Limb (tissue), 2 donors: ENCODE results near the gene PICK1.
"Not testable (repeated sequence)": the region's sequence is repeated elsewhere in the genome, so short reads cannot be mapped to it uniquely, and the experiment has no call there.

Experiments
- DNase-seq, 2 donors: peaks; one replicate each; pipeline ENCODE4 v3.0.0-alpha.2; 2016; ENCODE audit errors: extremely low spot score in 2 of 2

PICK1 gene

DNA sequence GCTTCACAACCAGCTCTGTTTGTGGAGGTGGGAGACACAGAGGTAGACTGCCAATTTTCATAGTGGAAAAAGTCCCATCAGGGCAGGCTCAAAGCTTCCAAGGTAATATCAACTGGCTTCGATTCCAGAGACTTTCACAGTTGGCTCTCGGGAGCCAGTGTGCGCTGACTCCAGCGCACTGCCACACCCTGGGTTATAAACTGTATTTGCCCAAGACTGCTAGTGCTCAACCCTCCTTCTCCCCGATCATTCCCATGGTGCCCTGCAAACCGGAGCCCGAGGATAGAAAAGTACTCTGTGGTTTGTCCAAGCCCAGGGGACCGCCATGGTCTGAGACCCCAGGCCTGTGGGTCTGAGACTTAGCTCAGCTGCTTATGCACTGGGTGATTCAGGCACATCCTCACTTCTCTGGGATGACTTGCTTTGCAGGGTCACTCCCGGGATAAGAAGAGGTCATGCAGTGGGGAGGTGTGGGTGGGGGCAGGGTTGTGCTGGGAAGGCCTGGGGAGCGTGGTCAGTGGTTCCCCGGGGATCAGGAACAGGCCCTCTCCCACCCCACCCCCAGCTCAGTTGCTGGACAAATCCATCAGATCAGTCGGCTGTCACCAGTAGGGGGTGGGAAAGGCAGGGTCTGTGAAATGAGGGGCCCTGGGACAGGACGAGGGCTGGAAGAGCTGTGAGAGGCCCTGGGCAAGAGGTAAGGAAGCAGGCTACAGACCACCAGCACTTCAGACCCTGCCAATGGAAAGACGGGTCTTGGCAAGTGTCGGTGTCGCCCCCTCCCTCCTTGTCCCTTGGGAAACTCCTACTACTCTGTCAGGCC is 26.7 kb upstream of the PICK1 start:
- no peak for DNase-seq

DNA sequence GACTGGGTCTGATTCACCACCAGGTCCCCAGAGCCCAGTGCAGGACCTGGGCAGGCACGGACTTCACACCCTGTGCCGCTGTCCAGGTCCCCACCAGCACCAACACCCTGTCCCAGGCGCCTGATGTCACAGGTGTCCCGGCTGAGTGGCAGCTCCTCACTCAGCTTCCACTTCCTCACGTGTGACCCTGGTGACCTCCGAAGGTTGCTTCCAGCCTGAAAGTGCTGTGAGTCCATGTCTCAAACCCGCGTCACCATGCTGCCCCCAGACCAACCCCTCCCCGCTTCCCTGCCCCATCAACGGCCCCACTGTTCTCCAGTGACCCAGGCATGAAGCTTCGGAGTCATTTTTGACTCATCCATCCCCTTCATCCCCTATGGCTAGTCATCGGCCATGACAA is 25.7 kb upstream of the PICK1 start:
- no peak for DNase-seq

- DNase-seq: no peak
Measured at GRCh38 chr22:38032681-38033521, 24.3 kb upstream of the PICK1 start.

DNA sequence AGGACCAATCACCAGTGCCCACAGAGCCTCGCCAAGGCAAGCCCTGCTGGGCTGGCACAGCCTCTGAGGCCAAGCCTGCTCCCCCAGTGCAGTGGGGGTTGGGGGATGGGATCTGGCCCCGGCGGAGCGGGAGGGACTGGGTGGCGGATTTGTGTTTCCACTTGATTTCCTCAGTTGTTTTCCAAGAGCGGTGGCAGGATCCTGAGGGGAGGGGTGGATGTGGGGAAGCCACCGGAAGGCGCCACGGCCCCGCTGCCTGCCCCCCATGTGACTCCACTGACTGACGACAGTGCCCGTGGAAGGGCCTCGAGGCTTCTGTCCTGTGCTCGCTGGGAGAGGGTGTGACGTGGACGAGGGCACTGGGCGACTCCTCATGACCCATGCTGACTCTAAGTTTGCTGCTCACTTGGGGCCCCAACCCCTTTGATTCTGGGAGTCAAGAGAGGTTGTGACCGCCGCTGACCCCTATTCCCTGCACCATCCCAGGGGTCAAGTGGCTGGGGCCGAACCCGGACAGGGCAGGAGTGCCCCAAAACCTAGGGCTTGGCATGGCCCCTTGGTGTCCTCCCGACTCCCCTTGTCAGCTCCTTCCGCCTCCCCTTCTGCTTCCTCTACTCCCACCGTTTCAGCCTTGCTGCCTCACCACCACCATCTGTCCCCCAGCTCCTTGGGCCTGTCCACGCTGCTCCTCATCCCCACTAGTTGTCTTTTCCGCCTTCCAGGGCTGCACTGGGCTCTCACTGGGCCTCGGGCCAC is 23.5 kb upstream of the PICK1 start:
- DNase-seq: no peak

DNA sequence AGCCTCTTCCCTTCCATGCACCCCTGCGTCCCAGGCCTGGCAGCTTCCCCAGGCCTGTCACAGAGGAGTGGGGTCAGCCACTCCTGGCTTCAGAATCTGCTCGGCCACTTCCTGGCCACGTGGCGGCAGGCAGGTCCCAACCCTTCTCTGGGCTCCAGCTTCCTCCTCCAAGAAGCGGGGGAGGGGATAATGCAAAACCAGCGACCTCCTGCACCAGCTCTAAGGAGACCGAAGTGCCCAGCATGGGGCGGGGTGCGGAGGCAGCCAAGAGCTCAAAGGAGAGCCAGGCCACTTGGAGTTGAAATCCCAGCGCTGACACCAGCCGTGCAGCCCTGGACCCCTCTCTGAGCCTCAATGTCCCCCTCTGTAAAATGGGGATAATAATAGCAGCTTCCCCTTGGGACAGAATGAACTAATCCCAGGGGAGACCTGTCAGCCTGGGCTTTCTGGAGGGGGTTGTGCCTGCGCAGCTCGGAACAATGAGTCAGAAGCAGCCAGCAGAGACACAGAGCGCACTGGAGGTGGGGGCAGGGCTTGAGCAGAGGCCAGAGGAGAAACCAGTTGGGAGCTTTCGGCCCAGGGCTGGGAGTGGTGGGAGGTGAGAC is 22.8 kb upstream of the PICK1 start:
- peak in 1 of 2 donors; percentile 53 for DNase-seq

- no peak for DNase-seq
Measured at GRCh38 chr22:38034884-38035529, 22.2 kb upstream of the PICK1 start.

DNA sequence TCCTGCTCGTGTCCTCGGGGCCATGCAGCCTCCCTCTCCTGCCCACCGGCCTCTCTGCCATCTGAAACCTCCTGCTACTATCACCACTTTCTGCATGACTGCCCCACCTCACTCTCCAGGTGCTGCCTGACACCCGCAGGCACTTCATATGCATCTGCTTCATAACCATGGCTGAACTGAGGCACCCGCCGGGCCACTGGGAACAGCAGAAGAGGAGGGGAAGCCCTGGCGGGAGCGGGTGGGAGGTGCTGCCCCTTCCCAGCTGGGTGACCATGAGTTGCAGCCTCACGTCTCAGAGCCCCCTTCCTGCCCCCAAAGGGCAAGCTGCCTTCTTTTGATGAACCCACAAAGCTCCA is 21.7 kb upstream of the PICK1 start:
- no peak for DNase-seq

- DNase-seq: no peak
Measured at GRCh38 chr22:38036392-38037062, 20.7 kb upstream of the PICK1 start.

GRCh38 chr22:38037367-38038150 is 19.6 kb upstream of the PICK1 start:
- DNase-seq: not testable (repeated sequence)

DNA sequence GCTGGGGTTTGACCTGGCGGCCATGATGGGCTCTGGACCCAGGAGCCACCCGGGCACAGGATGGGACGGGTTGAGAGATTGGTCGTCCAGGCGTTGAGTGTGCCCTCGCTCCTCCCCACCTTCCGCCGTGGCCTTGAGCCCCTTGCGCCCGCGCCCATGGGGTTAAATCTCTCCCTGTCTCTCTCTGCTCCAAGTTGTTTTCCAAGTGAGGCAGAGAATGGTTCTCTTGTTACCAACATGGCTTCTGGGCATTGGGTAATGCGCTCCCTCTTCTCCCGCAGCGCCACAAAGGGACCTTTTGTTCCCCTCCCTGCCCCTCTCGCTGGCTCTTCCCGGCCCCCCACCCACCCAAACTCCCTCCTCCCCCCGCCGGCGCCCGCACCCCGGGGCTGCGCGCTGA is 18.8 kb upstream of the PICK1 start:
- DNase-seq: no peak

GRCh38 chr22:38038890-38039812 is 18.1 kb upstream of the PICK1 start:
- DNase-seq: no peak

DNA sequence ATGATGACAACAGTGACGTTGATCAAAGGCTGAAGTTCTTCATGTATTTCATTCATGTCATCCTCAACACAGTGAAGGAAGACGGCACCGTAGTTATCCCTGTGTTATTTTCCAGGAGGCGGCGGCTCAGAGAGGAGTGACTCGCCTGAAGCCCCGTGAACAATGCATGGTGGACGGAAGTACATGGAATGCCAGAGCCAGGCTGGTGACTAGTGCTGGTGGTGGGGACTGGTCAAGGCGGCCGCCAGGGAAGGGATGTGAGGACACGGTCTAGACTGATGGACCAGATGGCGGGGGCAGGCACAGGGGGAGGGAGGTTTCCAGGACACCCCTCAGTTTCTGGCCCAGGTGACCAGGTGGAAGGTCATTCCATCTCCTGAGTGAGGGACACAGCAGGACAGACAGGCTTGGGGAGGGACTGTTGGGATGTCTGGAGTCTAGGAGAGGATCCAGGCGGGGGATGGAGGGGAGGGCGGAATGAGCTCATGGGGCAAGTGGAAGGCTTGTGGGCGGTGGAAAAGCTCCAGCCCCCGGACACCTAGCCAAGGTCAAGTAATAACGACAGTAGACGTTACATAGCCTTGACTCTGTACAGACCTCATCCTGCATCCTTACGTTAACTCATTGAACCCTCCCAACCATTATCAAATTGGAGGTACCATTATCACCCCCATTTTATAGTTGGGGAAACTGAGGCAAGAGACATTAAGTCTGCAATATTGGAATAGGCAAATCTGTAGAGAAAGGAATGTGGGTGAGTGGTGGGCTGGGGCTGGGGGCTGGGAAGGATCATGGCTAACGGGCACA is 16.0 kb upstream of the PICK1 start:
- no peak for DNase-seq

DNA sequence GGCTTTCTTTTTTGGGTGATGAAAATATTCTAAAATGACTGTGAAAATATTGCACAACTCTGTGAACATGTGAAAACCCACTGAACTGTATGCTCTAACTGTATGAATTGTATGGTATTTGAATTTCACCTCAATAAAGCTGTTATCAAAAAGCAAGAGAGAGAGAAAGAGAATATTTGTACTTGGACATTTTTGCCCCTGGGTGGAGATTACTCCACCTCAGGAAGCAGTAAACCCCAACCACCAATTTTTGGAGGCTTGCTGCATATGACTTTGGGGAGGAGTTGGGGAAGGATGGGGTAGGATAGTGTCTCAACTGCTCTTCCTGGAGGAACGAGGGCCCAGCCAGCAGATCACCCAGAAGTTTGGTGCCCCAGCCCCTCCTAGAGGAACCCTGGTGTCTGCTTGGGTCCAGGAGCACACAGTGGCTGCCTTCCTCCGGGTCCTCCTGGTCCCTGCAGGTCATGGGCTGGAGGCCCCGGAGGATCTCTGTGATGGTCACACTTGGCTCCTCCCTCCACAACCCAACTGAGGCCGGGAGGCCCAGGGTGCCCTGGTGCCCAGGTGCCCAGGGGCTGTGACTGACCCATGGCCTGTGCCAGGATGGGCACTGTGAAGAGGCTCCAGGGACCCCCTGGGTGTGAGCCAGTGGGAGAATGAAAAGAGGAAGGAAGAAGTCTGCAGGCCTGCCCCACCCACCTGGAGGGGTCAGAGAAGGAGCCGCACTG is 15.3 kb upstream of the PICK1 start:
- no peak for DNase-seq

DNA sequence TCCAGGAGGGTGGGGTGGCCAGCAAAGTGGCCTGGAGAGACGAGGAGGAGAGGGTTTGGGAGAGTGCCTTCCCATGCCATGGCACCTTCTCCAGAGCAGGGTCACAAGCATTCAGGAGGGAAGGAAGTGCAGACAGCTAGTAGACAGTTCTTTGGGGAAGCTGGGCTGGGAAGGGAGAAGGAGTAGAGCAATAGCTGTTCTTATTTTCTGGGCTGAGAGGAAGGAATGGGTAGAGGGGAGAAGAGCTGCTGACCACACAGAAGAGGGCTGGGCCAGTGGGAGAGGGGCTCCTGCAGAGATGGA is 14.8 kb upstream of the PICK1 start:
- DNase-seq: no peak

DNA sequence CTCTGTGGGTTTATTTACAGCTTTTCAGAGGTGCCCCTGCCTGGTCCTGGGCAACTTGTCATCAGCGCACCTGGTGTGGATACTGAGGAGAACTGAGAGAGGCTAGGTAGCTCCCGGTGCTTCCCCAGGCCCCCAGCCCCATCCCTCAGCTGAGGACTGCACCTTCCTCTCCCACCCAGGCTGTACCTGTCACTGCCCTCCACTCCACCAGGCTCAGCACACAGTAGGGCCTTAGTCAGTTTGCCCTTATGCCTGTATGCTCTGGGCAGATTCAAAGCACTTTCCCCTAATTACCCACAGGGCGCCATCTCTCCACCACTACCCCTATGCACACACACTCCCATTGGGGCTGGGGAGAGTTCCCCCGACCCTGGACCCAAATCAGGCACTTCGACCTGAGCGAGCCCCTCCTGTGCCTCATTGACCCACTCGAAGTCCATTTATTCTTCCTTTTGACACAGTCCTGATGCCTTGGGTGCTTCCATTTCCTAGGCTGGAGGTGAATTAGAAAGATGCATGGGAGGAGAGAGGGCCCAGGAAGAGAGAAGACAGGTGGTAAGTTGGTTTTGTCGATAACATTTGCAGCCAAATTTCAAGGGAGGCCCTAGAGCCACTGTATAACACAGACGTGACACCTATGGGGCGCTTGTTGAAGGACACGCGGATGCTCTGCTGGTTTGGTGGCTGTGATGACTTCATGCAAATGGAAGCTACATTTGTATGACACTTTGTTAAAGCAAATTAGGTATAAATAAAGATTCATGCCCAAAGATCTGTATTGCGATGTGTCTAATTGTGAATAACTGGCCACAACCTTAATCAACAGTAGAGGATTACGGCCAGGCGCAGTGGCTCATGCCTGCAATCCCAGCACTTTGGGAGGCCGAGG is 13.8 kb upstream of the PICK1 start:
- no peak for DNase-seq

DNA sequence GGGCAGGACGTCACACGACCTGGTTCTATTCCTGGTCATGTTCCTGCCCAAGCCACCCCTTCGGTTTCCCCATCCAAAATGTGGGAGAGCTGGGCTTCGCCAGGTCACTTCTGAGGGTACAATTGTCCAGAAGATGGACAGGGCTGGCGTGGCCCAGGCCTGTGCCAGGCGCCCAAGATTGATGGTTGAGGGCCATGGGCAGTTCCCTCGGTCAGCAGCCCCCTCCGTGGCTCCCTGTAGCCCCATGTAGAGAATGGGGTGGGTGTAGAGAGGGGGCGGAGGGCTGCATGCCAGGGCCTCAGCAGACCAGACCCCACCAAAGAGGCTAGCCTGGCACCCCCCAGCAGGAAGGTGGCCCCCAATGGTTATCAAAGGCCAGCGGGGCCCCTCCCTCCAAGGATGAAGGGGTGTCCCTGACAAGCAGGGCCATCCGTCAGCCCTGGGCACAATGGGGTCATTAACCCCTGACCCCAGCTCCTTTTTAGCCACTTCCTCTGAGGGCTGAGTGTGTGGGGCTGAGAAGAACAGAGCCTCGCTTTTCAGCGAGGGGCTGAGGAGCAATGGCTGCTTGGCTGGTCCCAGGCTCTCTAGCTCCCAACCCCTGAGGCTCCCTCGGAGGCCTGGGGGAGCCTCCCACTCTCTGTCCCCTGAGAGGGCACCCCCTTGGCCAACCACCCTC is 11.0 kb upstream of the PICK1 start:
- DNase-seq: no peak
